ENCODE results near the gene HID1. TPM values are rescaled to one million over a fixed set of nuclear protein-coding genes. Genes with fewer than 3 reads are reported as not detected.
"Not testable (repeated sequence)": the region's sequence is repeated elsewhere in the genome, so short reads cannot be mapped to it uniquely, and the experiment has no call there.

HID1 gene
- total RNA-seq, 1 experiment from 2014 or later = 2.1 TPM

DNA sequence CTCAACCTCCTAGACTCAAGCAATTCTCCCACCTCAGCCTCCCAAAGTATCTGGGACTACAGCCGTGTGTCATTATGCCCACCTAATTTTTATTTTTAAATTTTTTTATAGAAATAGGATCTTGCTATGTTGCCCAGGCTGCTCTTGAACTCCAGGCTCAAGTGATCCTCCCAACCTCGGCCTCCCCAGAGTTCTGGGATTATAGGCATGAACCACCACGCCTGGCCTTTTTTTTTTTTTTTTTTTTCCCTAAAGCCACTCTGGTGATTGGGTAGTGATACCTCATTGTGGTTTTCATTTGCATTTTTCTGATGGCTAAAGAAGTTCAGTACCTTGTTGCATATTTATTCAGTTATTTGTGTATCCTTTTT, 13.6 kb upstream of the HID1 start:
- Histone ChIP-seq H3K4me3 (ENCODE audit: insufficient read depth, low read depth, low read length) (no peak overlapping the region), H3K36me3 (replicated peaks; ENCODE audit: control insufficient read depth, insufficient read depth, low read length) (no peaks in the 10 kb centered on the region)

DNA sequence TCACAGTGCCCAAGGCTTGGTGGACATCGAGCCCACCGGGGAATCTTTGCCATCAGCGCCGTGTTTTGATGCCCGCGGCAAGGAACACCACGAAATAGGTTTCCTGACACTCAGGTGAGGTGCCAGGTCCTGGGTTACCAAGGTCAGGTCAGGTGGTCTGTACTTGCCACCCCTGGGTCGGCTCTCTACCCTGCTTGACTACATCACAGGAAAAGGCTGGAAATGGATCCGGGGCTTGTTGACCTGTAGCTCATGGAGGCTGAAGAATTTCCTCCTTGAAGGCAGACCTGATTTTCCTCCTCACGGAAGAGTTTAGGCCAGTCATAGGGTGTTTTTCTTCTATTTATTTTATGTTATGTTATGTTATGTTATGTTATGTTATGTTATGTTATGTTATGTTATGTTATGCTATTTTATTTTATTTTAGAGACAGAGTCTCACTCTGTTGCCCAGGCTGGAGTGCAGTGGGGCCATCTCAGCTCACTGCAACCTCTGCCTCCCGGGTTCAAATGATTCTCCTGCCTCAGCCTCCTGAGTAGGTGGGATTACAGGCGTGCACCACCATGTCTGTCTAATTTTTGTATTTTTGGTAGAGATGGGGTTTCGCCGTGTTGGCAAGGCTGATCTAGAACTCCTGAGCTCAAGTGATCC, 10.2 kb upstream of the HID1 start:
- H3K36me3 ChIP-seq (replicated peaks; ENCODE audit: control insufficient read depth, insufficient read depth, low read length); H3K27me3 ChIP-seq (ENCODE audit: control insufficient read depth, insufficient read depth, low read length): not testable (repeated sequence)
- peak; percentile 77 for DNase-seq
- H3K4me3 ChIP-seq (ENCODE audit: insufficient read depth, low read depth, low read length) = peak overlapping the region; percentile 91

More for the DNA sequence above, 13.6 kb upstream of the HID1 start:
- no peak for DNase-seq
- peaks cover 3% of the 10 kb centered on the region; the same call in 1 of the 2 replicates for H3K27me3 ChIP-seq (ENCODE audit: control insufficient read depth, insufficient read depth, low read length)

DNA sequence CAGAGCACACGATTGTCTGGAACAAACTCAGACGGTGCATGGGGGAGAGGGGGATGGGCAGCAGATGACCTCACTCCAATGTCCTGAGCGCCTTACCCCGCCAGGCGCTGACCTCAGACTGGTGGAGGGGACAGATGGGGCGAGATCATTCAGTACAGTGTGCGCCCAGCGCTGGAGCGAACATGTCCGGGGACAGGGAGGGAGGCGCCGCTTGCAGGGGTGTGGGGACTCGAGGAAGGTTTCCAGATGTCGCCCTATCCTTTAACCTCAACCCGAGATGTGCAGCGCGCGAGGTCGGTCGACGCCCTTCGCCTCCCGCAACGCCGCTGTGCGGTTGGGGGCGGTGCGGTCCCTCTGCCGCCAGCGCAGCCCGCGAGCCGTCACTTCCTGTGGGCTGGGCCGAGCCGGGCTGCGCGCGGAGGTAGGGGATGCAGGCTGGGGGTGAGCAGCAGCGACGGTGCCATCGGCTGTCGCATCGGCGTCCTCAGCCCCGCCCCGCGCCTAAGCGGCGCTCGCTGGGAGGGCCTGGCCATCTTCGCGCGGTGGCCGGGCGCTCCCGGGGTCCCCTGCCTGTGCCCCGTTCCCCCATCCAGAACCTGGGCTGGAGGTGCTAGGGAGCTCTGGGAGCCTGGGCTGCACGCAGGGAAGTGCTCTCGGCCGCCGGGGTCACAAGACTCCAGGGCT, 9.6 kb upstream of the HID1 start:
- peaks cover 5% of the 10 kb centered on the region; the same call in 1 of the 2 replicates for H3K27me3 ChIP-seq (ENCODE audit: control insufficient read depth, insufficient read depth, low read length)
- no peaks in the 10 kb centered on the region for H3K36me3 ChIP-seq (replicated peaks; ENCODE audit: control insufficient read depth, insufficient read depth, low read length)
- H3K4me3 ChIP-seq (ENCODE audit: insufficient read depth, low read depth, low read length) = peak overlapping the region; percentile 91
- DNase-seq = peak; percentile 97

DNA sequence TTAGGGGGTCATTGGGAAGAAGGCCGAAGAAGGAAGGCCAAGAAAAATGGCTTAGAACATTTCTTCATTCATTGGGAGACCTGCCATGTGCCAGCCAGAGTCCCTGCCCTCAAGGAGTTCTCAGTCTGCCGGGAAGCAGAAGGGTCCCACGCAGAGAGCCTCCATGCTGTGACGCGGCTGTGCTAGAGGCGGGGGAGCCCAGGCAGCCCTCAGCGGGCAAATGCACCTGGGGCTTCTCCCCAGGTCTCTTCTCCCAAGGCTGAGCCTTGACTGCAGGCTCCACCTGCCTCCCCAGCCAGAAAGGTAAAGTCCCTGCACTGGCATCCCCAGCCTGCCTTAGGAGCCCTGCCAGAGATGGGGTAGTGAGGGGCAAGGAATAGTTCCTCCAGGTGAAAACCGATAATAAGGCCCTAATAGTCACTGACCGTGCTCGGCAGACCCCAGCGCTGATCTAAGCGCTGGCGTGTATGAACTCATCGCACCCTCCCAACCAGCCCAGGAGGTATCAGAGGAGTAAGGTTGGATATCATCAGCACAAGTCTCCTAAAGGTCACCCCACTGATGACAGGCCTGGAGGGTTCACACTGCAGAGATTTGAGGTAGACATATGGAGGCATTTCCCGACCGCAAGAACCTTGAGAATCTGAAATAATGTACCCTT, 8.9 kb upstream of the HID1 start:
- Histone ChIP-seq H3K36me3 (replicated peaks; ENCODE audit: control insufficient read depth, insufficient read depth, low read length) (no peaks in the 10 kb centered on the region), H3K4me3 (ENCODE audit: insufficient read depth, low read depth, low read length) (peak overlapping the region; percentile 91), H3K27me3 (ENCODE audit: control insufficient read depth, insufficient read depth, low read length) (peaks cover 5% of the 10 kb centered on the region; the same call in 1 of the 2 replicates)
- DNase-seq = peak; percentile 55

DNA sequence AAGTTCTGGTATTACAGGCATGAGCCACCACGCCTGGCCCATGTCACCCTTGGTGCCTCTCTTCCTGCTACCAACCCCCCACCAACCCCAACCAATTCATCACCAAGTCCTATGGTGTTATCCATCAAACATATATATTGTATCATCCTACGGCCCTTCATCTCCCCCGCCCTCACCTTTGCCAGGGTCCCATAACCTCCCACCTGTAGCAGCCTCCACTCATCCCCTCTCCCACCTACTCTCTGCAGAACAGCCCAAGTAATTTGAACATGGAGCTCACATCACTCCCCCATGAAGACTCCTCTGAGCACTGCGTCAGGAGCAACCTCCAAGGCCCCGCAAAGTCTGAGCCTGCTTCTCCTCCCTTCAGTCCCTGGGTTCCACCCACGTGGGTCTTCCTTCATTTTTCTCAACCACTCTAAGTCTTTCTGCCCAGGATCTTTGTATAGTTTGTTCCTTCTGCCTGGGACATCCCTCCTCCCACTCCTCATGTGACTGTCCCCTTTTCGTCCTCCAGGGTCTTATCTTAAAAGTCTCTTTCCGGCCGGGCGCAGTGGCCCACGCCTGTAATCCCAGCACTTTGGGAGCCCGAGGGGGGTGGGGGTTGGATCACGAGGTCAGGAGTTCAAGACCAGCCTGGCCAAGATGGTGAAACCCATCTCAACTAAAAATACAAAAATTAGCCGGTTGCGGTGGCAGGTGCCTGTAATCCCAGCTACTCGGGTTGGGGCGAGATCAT, 7.0 kb upstream of the HID1 start:
- no peak overlapping the region for H3K4me3 ChIP-seq (ENCODE audit: insufficient read depth, low read depth, low read length)
- DNase-seq = no peak
- H3K27me3 ChIP-seq (ENCODE audit: control insufficient read depth, insufficient read depth, low read length) = peaks cover 13% of the 10 kb centered on the region
- no peaks in the 10 kb centered on the region for H3K36me3 ChIP-seq (replicated peaks; ENCODE audit: control insufficient read depth, insufficient read depth, low read length)

DNA sequence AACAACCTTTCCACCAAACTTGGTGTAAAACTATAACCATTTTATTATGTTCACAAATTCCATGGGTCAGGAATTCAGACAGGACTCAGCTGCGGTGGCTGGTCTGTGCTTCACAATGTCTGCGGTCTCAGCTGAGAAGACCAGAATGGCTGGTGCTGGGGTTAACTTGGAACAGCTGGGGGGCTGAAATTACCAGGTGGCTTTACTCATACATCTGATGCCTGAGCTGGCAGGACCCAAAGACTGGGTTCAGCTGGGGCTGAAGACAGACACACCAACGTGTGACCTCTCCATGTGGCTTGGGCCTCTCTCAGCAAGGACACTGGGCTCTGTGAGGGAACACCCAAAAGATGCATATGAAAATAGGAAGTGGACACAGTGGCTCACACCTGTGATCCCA, 5.7 kb upstream of the HID1 start:
- DNase-seq = no peak
- Histone ChIP-seq H3K27me3 (ENCODE audit: control insufficient read depth, insufficient read depth, low read length) (peaks cover 23% of the 10 kb centered on the region), H3K4me3 (ENCODE audit: insufficient read depth, low read depth, low read length) (no peak overlapping the region), H3K36me3 (replicated peaks; ENCODE audit: control insufficient read depth, insufficient read depth, low read length) (no peaks in the 10 kb centered on the region)

DNA sequence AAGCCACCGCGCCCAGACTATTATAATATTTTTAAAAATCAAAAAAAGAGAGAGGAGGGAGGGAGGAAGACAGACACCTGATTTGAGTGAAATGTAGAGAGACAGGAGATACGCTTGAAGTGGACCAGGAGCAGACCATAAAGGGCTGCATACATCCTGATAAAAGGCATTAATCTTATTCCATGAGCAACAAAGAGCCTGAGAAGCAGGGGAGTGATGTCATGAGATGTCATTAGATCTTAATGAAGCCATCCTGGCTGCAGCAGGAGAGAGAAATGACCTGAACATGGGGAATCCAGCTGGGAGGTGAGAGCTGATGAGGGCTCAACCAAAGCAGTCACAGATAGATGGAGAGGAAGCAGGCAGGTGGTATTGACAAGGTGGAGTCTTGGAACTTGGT, 5.2 kb upstream of the HID1 start:
- Histone ChIP-seq H3K27me3 (ENCODE audit: control insufficient read depth, insufficient read depth, low read length) (peaks cover 28% of the 10 kb centered on the region), H3K4me3 (ENCODE audit: insufficient read depth, low read depth, low read length) (no peak overlapping the region), H3K36me3 (replicated peaks; ENCODE audit: control insufficient read depth, insufficient read depth, low read length) (no peaks in the 10 kb centered on the region)
- no peak for DNase-seq

DNA sequence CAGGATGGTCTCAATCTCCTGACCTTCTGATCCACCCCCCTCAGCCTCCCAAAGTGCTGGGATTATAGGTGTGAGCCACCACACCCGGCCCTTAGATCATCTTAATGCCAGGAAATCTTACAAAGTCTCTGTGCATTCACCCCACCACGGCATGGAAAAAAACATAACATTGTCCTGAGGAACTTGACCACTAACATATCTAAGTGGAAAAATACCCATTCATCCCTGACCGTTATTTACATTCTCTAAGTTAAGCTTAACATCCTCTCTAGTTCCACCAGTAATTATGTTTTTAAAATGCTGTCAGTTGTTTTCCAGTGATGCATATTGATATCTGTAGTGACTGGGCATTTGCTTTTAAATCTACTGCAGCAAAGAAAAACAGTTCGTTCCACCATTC, 3.4 kb upstream of the HID1 start:
- no peak for DNase-seq
- peaks cover 40% of the 10 kb centered on the region for H3K27me3 ChIP-seq (ENCODE audit: control insufficient read depth, insufficient read depth, low read length)
- no peak overlapping the region for H3K4me3 ChIP-seq (ENCODE audit: insufficient read depth, low read depth, low read length)
- no peaks in the 10 kb centered on the region for H3K36me3 ChIP-seq (replicated peaks; ENCODE audit: control insufficient read depth, insufficient read depth, low read length)

DNA sequence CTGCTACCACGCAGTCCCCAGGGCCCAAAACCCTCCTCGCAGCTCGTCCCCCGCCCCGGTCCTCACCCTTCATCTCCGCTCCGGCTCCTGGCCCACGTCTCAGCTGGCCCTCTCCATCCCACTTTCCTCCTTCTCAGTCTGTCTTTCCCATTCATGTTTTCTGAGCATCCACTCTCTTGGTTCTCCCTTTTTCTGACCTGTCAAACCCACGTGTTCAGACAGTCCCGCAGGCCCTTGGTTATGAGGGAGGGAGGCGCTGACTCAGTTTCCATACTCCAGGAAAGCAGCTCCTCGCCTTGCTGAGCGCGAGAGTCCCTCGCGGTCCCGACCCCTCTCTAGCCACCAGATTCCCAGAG, 392 bp upstream of the HID1 start:
- Histone ChIP-seq H3K36me3 (replicated peaks; ENCODE audit: control insufficient read depth, insufficient read depth, low read length) (no peaks in the 10 kb centered on the region), H3K27me3 (ENCODE audit: control insufficient read depth, insufficient read depth, low read length) (peaks cover 46% of the 10 kb centered on the region), H3K4me3 (ENCODE audit: insufficient read depth, low read depth, low read length) (peak overlapping the region; percentile 65; the same call in 1 of the 2 replicates)
- no peak for DNase-seq

DNA sequence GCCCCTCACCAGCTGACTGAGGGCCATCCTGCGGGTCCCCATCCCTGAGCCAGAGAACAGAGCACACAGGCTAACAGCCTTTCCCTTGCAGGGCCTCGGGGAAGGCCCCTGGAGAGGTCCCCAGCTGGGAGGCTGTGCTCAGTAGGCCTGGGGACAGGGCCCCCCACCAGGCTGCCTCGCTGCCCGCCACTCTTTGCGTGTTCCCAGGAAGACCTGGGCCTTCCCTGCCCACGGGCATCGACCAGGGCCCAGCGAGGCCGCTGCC, 785 bp downstream of the HID1 start:
- peaks cover 46% of the 10 kb centered on the region for H3K27me3 ChIP-seq (ENCODE audit: control insufficient read depth, insufficient read depth, low read length)
- no peaks in the 10 kb centered on the region for H3K36me3 ChIP-seq (replicated peaks; ENCODE audit: control insufficient read depth, insufficient read depth, low read length)
- no peak for DNase-seq
- H3K4me3 ChIP-seq (ENCODE audit: insufficient read depth, low read depth, low read length) = peak overlapping the region; percentile 65

DNA sequence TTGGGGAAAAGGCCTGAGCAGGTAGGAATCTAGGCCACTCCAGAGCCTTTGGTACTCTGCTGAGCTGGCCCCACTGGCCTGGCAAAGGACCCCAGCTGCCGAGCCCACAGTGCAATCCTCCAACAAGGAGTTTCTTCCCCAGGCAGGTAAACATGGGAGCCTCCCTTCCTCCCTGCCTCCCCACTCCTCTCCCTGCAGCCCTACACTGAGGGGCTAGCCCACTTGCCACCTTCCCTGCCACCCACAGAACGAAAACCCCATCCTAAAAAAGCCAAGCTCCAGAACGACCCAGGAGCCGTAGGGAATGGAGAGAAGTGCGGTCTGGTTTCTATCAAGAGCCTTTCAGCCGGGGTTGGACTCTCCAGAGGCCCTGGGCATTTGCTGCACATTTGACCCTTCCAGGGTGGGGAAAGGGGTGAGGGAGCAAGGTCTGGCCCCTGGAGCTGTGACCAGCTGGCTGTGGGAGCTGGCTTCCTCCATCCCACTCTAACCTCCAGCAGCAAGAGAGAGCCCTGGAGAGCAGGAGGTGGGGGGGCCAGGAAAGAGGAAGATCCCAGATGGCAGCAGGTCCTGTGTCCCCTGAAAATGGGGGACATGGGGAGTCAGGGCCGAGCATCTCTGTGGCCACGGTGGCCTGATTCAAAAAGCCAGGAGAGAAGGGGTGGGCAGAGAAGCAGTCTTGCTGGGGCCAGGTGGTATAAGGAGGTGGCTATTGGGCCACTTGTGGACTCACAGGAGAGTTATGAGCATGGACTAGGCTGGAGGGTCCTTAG, 1.3 kb downstream of the HID1 start:
- Histone ChIP-seq H3K27me3 (ENCODE audit: control insufficient read depth, insufficient read depth, low read length) (peaks cover 46% of the 10 kb centered on the region), H3K4me3 (ENCODE audit: insufficient read depth, low read depth, low read length) (0 out of 2 replicates have a peak overlapping the region, but pooled peaks have one; percentile 65)

DNA sequence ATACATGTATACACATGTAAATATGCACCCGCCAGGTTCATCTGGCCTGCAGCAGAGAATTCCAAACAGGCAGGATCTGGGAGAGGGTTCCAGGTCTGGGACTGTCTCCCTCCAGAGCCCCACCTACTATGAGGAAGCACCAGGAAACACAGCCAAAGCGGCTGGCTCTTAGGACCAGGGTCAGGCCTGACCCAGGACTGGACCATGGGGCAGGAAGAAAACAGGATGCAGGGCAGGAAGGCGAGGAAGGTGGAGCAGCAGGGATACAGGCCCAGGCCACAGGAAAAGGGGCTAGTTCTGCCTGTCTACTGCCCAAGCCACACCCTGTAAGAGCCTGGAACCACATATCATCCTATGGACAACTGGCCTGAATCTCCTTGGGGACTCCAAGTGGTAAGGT, 2.2 kb downstream of the HID1 start:
- no peak overlapping the region for H3K4me3 ChIP-seq (ENCODE audit: insufficient read depth, low read depth, low read length)
- DNase-seq = no peak
- H3K36me3 ChIP-seq (replicated peaks; ENCODE audit: control insufficient read depth, insufficient read depth, low read length) = no peaks in the 10 kb centered on the region
- H3K27me3 ChIP-seq (ENCODE audit: control insufficient read depth, insufficient read depth, low read length) = peaks cover 43% of the 10 kb centered on the region

More for the DNA sequence above, 1.3 kb downstream of the HID1 start:
- DNase-seq = no peak
- H3K36me3 ChIP-seq (replicated peaks; ENCODE audit: control insufficient read depth, insufficient read depth, low read length) = no peaks in the 10 kb centered on the region

DNA sequence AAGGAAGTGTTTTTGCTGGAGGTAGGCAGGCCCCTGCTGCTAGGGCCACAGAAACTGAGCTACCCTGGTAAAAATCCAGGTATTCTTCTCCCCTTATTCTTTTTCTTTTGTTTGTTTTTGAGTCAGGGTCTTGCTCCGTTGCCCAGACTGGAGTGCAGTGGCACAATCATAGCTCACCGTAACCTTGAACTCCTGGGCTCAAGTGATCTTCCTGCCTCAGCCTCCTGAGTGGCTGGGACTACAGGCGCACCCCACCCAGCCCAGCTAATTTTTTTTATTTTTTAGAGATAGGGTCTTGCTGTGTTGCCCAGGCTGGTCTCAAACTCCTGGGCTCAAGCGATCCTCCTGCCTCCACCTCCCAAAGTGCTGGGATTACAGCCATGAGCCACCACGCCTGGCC, 3.1 kb downstream of the HID1 start:
- peaks cover 38% of the 10 kb centered on the region for H3K27me3 ChIP-seq (ENCODE audit: control insufficient read depth, insufficient read depth, low read length)
- not testable (repeated sequence) for H3K36me3 ChIP-seq (replicated peaks; ENCODE audit: control insufficient read depth, insufficient read depth, low read length); H3K4me3 ChIP-seq (ENCODE audit: insufficient read depth, low read depth, low read length); DNase-seq

DNA sequence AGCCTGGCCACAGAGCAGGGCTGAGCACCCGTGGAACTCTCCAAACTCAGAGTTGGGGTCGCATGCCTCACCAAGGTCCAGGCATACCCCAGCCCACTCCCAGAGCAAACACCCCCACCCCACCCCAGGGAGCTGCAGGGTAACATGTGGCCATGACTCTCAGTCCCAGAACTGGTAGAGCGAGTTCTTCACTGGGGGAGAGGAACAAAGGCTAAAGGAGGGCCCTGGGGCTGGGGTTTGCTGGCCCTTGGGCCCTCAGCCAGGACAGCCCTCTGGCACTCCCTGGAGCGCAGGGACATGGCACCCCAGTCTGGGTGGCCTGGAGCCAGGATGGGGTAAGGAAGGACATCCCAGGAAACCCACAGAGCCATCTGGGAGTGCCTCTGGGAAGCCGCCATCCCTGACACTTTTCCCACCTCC, 4.2 kb downstream of the HID1 start:
- peak; percentile 59 for DNase-seq
- Histone ChIP-seq H3K27me3 (ENCODE audit: control insufficient read depth, insufficient read depth, low read length) (peaks cover 29% of the 10 kb centered on the region), H3K4me3 (ENCODE audit: insufficient read depth, low read depth, low read length) (no peak overlapping the region), H3K36me3 (replicated peaks; ENCODE audit: control insufficient read depth, insufficient read depth, low read length) (no peaks in the 10 kb centered on the region)
